Coronary artery (tissue), 2 donors: ENCODE results near the gene SEMA5A.

Source experiments
- DNase-seq: peaks from one replicate; pipeline ENCODE4 v3.0.0-alpha.2; 2017; ENCODE audit warnings: low spot score
- H3K27ac ChIP-seq, 2 donors: fragments of 200-600 bp; sonication (generic); one replicate each; pipeline ENCODE4 v1.5.1; 2016 to 2019
- H3K4me3 ChIP-seq: fragments of 200-600 bp; sonication (generic); 2 replicates; pipeline ENCODE4 v1.5.1; 2016; ENCODE audit warnings: mild to moderate bottlenecking, moderate library complexity
- CTCF ChIP-seq: fragments of 200-600 bp; sonication (generic); IDR thresholded peaks from one replicate; pipeline ENCODE4 v1.5.1; 2019; ENCODE audit warnings: antibody characterized with exemption

SEMA5A gene

GRCh38 chr5:9128136-9128535 is 417.7 kb downstream of the SEMA5A start:
- TF ChIP-seq CTCF, result no peak

GRCh38 chr5:9126490-9126889 is 419.4 kb downstream of the SEMA5A start:
- TF ChIP-seq CTCF, result no peak
- no peak overlapping the region for H3K27ac ChIP-seq
- DNase-seq, result no peak
- no peak overlapping the region for H3K4me3 ChIP-seq

More at GRCh38 chr5:9128136-9128535, 417.7 kb downstream of the SEMA5A start:
- H3K4me3 ChIP-seq, result no peak overlapping the region
- H3K27ac ChIP-seq, result no peak overlapping the region
- no peak for DNase-seq

- no peak for DNase-seq
- no peak for TF ChIP-seq CTCF
- Histone ChIP-seq H3K4me3 (no peak overlapping the region), H3K27ac (no peak overlapping the region)
Observed at GRCh38 chr5:9125852-9126251, 420.0 kb downstream of the SEMA5A start.

GRCh38 chr5:9124838-9125237 is 421.0 kb downstream of the SEMA5A start:
- no peak overlapping the region for H3K27ac ChIP-seq
- DNase-seq, result no peak
- no peak for TF ChIP-seq CTCF
- no peak overlapping the region for H3K4me3 ChIP-seq

- DNase-seq, result no peak
- TF ChIP-seq CTCF, result no peak
- H3K4me3 ChIP-seq, result no peak overlapping the region
- no peak overlapping the region for H3K27ac ChIP-seq
Observed at GRCh38 chr5:9124071-9124470, 421.8 kb downstream of the SEMA5A start.

- TF ChIP-seq CTCF, result no peak
- H3K4me3 ChIP-seq, result no peak overlapping the region
- no peak for DNase-seq
- no peak overlapping the region for H3K27ac ChIP-seq
Observed at GRCh38 chr5:9122528-9122927, 423.3 kb downstream of the SEMA5A start.

GRCh38 chr5:9121597-9121996 is 424.3 kb downstream of the SEMA5A start:
- no peak overlapping the region for H3K4me3 ChIP-seq
- TF ChIP-seq CTCF, result no peak
- no peak for DNase-seq
- no peak overlapping the region for H3K27ac ChIP-seq
